ENCODE results near the gene SEC24D.

The SEC24D gene

DNA sequence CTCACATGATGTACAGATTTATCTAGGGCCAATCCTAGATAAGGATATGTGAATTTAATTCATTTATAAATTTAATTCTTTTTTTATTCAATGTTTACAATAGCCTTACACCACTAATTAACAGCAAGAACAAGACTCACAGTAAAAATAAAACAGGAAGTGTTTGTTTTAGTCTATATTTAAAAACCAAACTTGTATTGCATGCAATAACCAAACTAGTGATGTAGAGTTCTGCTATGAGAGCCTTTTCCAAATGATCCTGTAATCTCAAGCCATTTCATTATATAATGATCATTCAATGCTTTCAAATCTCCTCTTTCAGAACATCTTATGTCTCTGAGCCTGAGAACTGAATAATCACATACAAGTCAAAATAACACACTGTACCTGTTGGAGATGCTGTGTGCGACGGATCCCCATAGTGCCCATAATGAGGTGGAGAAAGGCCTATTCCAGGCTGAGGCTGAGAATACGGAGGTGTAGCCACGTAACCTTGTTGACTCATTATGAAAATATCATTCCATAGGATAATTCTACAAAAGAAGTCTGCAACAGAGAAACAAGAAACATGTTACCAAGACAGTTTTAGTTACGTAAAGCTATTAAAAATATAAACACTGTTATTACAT is 2.6 kb downstream of the SEC24D start:
- peaks cover 13% of the 10 kb centered on the region for H3K36me3 ChIP-seq (ENCODE audit: control insufficient read depth, insufficient read depth, low read length)
- no peak for TF ChIP-seq CTCF (IDR thresholded peaks at IDR 0.05; ENCODE audit: insufficient read depth, low read length, poor library complexity, severe bottlenecking)

GRCh38 chr4:118829107-118829506 is 6.8 kb downstream of the SEC24D start:
- Histone ChIP-seq H3K4me3 (replicated peaks; ENCODE audit: low read depth, low read length) (no peak overlapping the region), H3K36me3 (ENCODE audit: control insufficient read depth, insufficient read depth, low read length) (peaks cover 17% of the 10 kb centered on the region), H3K27me3 (replicated peaks; ENCODE audit: control insufficient read depth, insufficient read depth, low read length) (no peaks in the 10 kb centered on the region)
- DNase-seq (ENCODE audit: extremely low read depth, insufficient read length) = no peak
- no peak for TF ChIP-seq CTCF (IDR thresholded peaks at IDR 0.05; ENCODE audit: insufficient read depth, low read length, poor library complexity, severe bottlenecking)

More for the DNA sequence above, 2.6 kb downstream of the SEC24D start:
- DNase-seq (ENCODE audit: extremely low read depth, insufficient read length) = no peak
- Histone ChIP-seq H3K4me3 (replicated peaks; ENCODE audit: low read depth, low read length) (peak overlapping the region; percentile 88), H3K27me3 (replicated peaks; ENCODE audit: control insufficient read depth, insufficient read depth, low read length) (no peaks in the 10 kb centered on the region)

- no peak overlapping the region for H3K4me3 ChIP-seq (replicated peaks; ENCODE audit: low read depth, low read length)
- H3K36me3 ChIP-seq (ENCODE audit: control insufficient read depth, insufficient read depth, low read length) = peaks cover 19% of the 10 kb centered on the region
- H3K27me3 ChIP-seq (replicated peaks; ENCODE audit: control insufficient read depth, insufficient read depth, low read length) = no peaks in the 10 kb centered on the region
- no peak for TF ChIP-seq CTCF (IDR thresholded peaks at IDR 0.05; ENCODE audit: insufficient read depth, low read length, poor library complexity, severe bottlenecking)
- no peak for DNase-seq (ENCODE audit: extremely low read depth, insufficient read length)
Observed at GRCh38 chr4:118826723-118827444, 9.0 kb downstream of the SEC24D start.

- DNase-seq (ENCODE audit: extremely low read depth, insufficient read length) = no peak
- no peak for TF ChIP-seq CTCF (IDR thresholded peaks at IDR 0.05; ENCODE audit: insufficient read depth, low read length, poor library complexity, severe bottlenecking)
- no peaks in the 10 kb centered on the region for H3K27me3 ChIP-seq (replicated peaks; ENCODE audit: control insufficient read depth, insufficient read depth, low read length)
- H3K36me3 ChIP-seq (ENCODE audit: control insufficient read depth, insufficient read depth, low read length) = peaks cover 20% of the 10 kb centered on the region
- H3K4me3 ChIP-seq (replicated peaks; ENCODE audit: low read depth, low read length) = no peak overlapping the region; the same call in 1 of the 2 replicates
Observed at GRCh38 chr4:118825799-118826198, 10.1 kb downstream of the SEC24D start.

DNA sequence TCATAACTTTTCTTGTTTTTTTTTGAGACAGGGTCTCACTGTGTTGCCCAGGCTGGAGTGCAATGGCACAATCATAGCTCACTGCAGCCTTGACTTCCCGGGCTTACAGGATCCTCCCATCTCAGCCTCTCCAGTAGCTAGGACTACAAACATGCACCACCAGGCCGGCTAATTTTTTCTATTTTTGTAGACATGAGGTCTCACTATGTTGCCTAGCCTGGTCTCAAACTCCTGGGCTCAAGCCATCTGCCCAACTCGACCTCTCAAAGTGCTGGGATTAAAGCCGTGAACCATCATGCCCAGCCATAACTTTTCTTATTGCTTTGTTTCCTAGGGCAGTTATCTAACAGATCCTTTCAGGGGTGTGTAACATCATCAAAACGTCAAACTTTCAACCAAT is 11.8 kb downstream of the SEC24D start:
- peaks cover 16% of the 10 kb centered on the region for H3K36me3 ChIP-seq (ENCODE audit: control insufficient read depth, insufficient read depth, low read length)
- no peak for DNase-seq (ENCODE audit: extremely low read depth, insufficient read length)

More for the DNA sequence above, 11.8 kb downstream of the SEC24D start:
- Histone ChIP-seq H3K4me3 (replicated peaks; ENCODE audit: low read depth, low read length) (no peak overlapping the region), H3K27me3 (replicated peaks; ENCODE audit: control insufficient read depth, insufficient read depth, low read length) (no peaks in the 10 kb centered on the region)
- TF ChIP-seq CTCF (IDR thresholded peaks at IDR 0.05; ENCODE audit: insufficient read depth, low read length, poor library complexity, severe bottlenecking) = no peak

All from GM06990 (cell line).